Ureter (tissue), 1 donor: ENCODE data around the gene F13A1. TPM values are rescaled to one million over a fixed set of nuclear protein-coding genes. Genes with fewer than 3 reads are reported as not detected.

Experiments used
- DNase-seq: peaks from one replicate; pipeline ENCODE4 v3.0.0-alpha.2; 2020; ENCODE audit warnings: low spot score
- total RNA-seq: library from RNA; stranded (reverse); gene quantifications from one replicate; pipeline ENCODE4 v1.2.4, GENCODE V29; 2023
- donor health status: DM: yes; HTN: yes; CAD: no.

The F13A1 gene
- total RNA-seq, 1 donor from 2014 or later: 61.0 TPM

GRCh38 chr6:6193221-6193745 lies 127.2 kb downstream of the F13A1 start:
- no peak for DNase-seq

DNA sequence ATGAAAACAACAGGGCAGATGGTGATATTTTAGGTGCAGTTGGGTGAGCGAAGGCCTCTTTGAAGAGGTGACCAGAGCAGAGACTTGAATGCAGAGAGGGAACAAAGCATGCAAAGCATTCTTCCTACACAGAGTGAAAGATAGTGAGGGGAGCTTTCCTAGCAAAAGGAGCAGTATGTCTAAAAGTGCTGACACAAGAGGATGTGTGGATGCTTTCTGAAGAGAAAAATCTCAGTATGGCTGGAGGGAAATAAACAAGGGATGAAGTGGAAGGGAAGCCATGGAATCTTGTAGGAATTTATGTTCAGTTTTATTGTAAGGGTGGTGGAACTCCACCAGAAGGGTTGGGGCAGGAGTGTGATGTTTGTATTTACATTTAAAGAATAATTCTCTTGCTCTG lies 128.6 kb downstream of the F13A1 start:
- DNase-seq: no peak

DNA sequence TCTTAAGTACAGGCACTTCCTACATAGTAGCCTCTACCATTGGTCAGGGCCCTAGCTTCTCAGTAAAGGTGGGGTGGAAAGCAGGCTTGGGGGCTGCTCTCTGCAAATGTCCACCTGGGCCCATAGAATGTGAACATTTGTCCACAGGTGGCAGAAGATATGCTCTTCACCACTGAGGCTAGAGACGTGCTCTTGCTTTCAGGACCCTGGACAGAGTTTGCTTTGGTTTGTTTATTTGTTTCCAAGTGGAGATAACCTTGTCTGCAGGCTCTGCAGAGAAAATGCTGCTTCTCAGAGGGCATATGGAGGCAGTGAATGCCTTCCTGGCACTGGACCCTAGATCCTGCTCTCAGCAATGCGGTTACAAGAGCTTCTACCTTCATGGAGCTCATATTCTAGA lies 129.0 kb downstream of the F13A1 start:
- DNase-seq: no peak

DNA sequence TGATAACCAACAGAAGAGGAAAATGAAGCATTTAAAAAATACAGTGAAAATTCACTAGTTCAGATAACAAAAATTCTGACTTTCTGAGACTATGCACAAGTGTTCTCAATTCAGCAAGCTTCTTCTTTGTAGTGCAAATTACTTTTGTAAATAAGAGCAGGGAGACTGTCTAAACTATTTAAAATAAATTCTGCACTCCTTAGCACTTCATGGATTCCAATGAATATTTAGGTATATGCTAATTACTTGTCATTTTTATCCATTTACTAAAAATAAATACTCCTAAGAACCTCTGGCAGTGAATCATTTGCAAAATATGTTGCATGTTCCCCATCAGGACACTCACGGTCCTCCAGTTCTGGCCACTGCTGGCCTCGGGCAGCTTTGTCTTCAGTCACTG lies 139.8 kb downstream of the F13A1 start:
- DNase-seq: no peak

- DNase-seq: no peak
Measured at GRCh38 chr6:6179858-6180623, 140.4 kb downstream of the F13A1 start.

DNA sequence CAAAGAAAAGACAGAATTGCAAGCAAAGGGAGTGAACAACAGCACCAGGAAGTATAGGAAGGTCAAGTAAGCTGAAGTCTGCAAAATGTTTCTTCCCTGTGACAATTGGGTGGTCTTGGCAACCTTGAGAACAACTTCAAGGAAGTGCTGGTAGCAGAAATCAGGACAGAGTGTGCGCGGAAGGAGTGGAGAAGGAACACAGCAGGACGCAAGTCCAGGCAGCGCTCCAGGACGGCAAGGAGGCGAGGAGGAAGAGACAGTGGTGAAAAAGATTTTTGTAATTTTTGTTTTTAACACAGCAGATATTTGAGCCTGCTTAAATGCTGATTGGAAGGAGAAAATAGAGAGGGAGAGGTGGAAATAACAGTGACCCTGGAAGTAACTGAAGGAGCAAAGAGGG lies 141.7 kb downstream of the F13A1 start:
- peak; percentile 54 for DNase-seq

DNA sequence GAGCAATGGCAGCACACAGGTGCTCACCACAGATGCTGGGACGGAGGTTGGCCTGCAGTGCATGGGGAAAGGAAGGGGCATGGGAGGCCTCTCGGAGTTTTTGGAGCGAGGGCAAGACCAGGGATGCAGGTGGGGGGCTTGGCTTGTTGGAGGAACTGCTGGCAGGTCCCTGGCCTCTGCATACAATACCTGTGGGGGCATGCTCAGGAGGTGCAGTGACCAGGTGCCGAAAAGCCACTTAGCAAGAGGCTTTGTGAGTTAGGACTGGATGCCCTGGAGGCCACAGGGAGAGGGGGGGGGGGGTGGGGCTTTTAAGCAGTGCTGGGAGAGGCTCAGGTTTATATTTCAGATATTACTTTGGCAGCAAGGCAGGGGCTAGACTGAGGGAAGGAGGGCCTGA lies 142.7 kb downstream of the F13A1 start:
- DNase-seq: no peak

GRCh38 chr6:6176586-6177228 lies 143.8 kb downstream of the F13A1 start:
- DNase-seq: no peak

- DNase-seq: no peak
Measured at GRCh38 chr6:6176127-6176526, 144.3 kb downstream of the F13A1 start.

DNA sequence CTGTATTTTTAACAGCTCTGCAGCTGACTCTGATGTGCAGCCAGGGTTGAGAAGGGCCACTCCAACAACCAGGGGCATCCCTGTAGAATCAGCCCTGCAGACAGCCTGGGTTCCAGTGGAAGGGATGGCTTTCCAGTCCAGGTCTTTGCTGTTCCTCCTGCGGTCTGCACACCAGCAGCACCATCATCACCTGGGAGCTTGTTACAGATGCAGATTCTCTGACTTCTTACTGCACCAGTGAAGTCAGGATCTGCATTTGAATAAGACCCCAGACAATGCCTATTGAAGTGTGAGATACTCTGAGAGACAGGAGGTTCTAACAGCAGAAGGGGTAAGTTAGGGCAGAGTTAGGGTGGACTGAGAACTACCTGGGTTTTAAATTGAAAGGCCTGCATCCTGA lies 151.3 kb downstream of the F13A1 start:
- DNase-seq: no peak

DNA sequence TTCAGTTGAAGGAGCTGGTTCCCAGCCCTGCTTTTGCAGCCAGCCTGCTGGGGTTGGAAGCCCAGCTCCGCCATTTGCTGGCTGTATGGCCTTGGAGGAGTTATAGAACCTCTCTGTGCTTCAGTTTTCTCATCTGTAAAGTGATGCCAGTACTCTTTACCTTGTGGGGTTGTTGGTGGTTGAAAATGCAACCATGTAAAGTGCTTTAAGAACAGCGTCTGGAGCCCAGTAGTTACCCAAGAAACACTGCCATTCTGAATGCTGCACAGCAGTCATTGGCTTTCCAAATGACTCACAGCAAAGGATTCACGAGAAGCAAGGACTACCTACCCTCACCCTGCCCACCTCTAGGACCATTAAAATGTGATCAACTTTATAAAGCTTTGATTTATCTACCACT lies 154.4 kb downstream of the F13A1 start:
- no peak for DNase-seq

GRCh38 chr6:6164367-6164766 lies 156.1 kb downstream of the F13A1 start:
- DNase-seq: no peak

DNA sequence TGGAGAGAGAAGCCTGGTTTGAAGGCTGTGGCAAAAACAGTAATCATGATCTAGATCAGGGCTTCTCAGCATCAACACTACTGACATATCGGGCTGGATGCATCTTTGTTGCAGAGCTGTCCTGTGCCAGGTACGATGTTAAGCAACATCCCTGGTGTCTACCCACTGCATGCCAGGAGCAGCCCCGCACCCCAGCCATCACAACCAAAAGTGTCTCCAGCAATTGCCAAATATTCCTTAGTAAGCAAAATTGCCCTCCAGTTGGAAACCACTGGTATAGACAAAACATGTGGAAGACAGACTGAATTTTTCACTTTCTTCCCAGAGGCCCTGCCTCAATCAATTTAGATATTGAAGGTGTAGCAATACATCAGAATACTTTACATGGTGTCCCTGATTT lies 166.1 kb downstream of the F13A1 start:
- DNase-seq: no peak

DNA sequence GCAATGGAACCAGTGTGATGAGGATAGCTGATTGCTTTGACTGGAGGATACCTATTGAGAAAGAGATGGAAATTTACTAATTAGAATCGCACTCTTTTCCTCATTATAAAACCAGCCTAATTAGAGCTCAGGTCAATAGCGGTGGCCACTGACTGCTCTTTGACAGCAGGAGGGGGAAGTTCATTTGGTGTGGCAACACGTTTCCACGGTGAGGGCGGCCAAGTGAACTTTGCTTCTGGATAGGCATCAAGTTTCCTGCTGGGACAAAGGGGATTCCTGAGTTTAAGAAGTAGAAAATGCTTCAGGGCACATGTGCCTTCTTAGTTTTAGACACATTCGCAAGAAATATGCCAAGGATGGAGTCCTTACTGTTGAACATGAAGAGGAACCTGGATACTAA lies 168.4 kb downstream of the F13A1 start:
- no peak for DNase-seq

DNA sequence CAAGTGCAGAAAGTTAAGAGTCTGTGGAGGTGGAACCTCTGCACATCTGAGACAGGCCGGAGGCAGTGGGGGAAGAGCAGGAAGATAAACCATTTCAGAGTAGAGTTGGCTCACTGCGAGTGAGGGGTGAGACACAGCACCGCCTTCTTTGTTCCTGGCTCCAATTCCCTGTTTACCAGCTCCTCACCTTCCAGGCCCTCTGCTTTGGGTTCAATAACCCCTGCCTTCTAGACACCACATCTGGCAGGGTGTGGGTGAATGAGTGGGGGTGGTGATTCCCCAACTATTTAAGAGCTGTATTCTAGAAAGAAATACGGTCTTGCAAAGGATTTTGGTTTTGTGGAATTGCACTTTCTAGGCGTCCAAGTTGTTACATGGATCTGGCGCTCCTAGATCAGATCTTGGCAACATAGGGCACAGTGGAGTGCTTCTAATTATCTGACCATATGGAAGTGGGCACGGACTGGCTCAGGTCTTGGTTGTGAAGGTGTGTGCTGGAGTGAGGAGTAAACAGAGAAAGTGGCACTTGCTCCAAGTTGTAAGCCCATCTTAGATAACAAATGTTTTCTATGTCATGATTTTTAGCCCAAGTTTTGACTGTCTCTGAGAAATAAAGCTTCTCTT lies 172.2 kb downstream of the F13A1 start:
- DNase-seq: no peak

DNA sequence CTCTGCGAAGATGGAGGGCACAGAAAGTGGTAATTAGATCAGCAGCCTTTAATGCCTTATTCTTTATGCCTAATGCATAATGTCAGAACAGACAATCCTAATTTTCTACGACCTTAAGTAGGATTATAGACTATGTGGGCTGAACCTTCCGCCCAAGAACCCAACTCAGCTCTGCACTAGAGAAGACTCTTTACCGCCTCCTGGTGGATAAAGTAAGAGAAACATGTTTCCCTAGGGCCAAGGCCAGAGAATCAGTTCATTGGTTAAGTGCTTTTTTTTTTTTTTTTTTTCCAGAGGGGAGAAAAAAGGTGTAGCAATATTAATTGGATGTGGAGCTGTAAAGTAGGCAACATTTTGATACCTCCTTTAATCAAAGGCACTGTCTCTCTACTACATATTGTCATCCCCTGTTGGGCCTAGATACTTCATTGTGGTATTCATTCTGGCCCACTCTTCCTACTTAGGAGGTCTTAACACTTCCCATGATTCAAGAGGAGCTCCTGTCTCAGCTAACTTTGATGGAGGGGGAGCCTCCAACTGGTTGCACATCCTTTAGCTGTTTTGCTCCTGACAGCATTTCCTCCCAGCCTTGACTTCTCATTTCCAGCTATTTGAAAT lies 188.9 kb downstream of the F13A1 start:
- no peak for DNase-seq

- no peak for DNase-seq
Measured at GRCh38 chr6:6125495-6125894, 195.0 kb downstream of the F13A1 start.

DNA sequence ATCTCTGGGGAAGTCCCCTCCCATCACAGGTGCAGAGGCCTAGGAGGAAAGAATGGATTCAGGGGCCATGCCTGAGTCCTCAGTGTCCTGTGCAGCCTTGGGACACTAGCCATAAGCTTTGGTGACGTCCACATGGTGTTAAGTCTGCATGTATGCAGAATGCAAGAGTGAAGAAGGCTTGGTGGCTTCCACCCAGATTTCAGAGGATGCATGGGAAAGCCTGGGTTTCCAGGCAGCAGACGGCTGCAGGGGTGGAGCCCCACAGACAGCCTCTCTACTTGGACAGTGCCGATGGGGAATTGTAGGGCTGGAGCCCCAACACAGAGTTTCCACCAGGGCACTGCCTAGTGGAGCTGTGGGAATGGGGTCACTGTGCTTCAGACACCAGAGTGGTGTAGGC lies 196.7 kb downstream of the F13A1 start:
- no peak for DNase-seq

GRCh38 chr6:6121943-6122342 lies 198.5 kb downstream of the F13A1 start:
- no peak for DNase-seq

GRCh38 chr6:6105472-6106036 lies 214.9 kb downstream of the F13A1 start:
- DNase-seq: no peak
